ENCODE measurements around the gene ZEB2. TPM values are rescaled to one million over a fixed set of nuclear protein-coding genes. Genes with fewer than 3 reads are reported as not detected.

Gene ZEB2
- polyA plus RNA-seq, 2 of the 4 experiments (the other 2 are of a cell fraction): 4.2 to 7.0 TPM

DNA sequence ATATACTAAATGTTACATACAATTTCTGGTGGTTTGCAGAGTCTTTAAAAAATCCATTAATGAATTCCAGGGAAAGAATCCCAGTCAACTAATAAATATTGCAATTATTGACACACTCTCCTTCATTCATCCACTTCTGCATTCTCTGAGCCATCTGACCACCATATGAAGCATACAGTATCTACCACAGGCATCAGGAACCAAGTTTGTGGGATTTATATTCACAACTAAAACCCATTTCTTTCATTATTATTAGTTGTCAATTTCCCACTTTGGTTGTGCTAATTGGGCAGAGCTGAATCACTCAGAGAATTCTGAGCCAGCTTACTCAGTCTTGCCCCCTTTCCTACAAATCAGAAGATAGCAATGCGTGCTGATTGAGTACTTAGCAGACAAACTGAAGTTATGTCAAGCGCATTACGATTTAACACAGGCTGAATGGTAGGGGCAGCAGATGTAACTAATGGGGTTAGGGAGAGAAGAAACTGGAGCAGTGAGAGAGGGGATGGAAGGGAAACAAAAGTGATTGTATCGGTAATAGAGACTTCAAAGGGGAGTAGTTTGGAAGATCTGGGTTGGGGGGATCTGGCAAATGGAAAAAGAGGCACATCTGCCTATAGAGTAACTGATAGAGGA, 52.3 kb downstream of the ZEB2 start (continued):
- TF ChIP-seq, protein P1, sequence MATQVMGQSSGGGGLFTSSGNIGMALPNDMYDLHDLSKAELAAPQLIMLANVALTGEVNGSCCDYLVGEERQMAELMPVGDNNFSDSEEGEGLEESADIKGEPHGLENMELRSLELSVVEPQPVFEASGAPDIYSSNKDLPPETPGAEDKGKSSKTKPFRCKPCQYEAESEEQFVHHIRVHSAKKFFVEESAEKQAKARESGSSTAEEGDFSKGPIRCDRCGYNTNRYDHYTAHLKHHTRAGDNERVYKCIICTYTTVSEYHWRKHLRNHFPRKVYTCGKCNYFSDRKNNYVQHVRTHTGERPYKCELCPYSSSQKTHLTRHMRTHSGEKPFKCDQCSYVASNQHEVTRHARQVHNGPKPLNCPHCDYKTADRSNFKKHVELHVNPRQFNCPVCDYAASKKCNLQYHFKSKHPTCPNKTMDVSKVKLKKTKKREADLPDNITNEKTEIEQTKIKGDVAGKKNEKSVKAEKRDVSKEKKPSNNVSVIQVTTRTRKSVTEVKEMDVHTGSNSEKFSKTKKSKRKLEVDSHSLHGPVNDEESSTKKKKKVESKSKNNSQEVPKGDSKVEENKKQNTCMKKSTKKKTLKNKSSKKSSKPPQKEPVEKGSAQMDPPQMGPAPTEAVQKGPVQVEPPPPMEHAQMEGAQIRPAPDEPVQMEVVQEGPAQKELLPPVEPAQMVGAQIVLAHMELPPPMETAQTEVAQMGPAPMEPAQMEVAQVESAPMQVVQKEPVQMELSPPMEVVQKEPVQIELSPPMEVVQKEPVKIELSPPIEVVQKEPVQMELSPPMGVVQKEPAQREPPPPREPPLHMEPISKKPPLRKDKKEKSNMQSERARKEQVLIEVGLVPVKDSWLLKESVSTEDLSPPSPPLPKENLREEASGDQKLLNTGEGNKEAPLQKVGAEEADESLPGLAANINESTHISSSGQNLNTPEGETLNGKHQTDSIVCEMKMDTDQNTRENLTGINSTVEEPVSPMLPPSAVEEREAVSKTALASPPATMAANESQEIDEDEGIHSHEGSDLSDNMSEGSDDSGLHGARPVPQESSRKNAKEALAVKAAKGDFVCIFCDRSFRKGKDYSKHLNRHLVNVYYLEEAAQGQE (IDR thresholded peaks at IDR 0.05): no peak
- no peak for TF ChIP-seq NFE2L2 (conservative IDR thresholded peaks at IDR 0.05; ENCODE audit: low read length)

DNA sequence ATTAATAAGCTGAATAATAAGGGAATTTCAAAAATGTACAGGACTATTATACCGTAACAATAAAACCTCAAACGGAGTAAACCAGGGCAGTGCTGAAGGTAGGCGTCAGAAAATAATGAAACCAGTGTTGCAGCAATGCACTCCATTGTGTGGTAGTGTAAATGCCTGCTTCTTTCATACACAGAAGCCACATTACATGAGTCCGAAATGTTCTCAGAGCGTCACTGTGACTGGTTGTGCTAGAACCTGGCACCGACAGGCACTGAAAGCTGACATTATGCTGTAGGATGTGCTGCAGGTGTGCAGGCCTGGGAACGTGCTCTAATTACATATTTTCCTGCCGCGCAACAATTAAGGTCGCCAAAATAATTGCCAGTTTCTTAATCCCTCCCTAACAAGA, 53.3 kb downstream of the ZEB2 start:
- H3K27ac ChIP-seq: no peak overlapping the region
- WGBS (ENCODE audit: missing lambda C conversion rate): 92% methylated on average over 10 of the region's 10 CpGs
- ChIA-PET POLR2A (no interaction called here), CTCF (no interaction called here)
- H3K9me3 ChIP-seq: no peaks in the 10 kb centered on the region
- ATAC-seq (no peak), FAIRE-seq (no peak), DNase-seq (ENCODE audit: low read depth in 1 of 2, low spot score in 1 of 2) (no peak)
- TF ChIP-seq NPAS2 (CRISPR knock-in tag; IDR thresholded peaks at IDR 0.05; ENCODE audit: borderline replicate concordance) (no peak), ATOH8 (CRISPR knock-in tag; IDR thresholded peaks at IDR 0.05; ENCODE audit: low read depth) (no peak), POLR2AphosphoS2 (conservative IDR thresholded peaks at IDR 0.05; ENCODE audit: low read length) (no peak), ELK1 (IDR thresholded peaks at IDR 0.05; ENCODE audit: low read depth, low read length) (no peak), MAZ (IDR thresholded peaks at IDR 0.05; ENCODE audit: borderline replicate concordance, low read depth, low read length) (no peak), MYC (IDR thresholded peaks at IDR 0.05; ENCODE audit: borderline replicate concordance, low read length) (no peak), KDM1A (IDR thresholded peaks at IDR 0.05; ENCODE audit: low read depth) (no peak), BHLHE40 (IDR thresholded peaks at IDR 0.05; ENCODE audit: low read depth, low read length) (no peak), RARB (CRISPR knock-in tag; IDR thresholded peaks at IDR 0.05) (no peak), JUN (IDR thresholded peaks at IDR 0.05) (no peak), E2F6 (IDR thresholded peaks at IDR 0.05; ENCODE audit: borderline replicate concordance, low read depth) (no peak), EP300 (IDR thresholded peaks at IDR 0.05) (no peak)
- H3K4me1 ChIP-seq: peaks cover 26% of the 10 kb centered on the region
- no peak overlapping the region for H3K4me3 ChIP-seq
- no peak overlapping the region for H3K4me2 ChIP-seq

GRCh38 chr2:144465749-144466148, 54.2 kb downstream of the ZEB2 start:
- Histone ChIP-seq H3K27ac (no peak overlapping the region), H3K9me3 (no peaks in the 10 kb centered on the region), H3K4me1 (peaks cover 17% of the 10 kb centered on the region), H3K4me3 (no peak overlapping the region), H3K4me2 (no peak overlapping the region)
- ChIA-PET CTCF (no interaction called here), POLR2A (no interaction called here)
- WGBS (ENCODE audit: missing lambda C conversion rate): 93% methylated on average over 9 of the region's 9 CpGs
- no peak for TF ChIP-seq RAD21 (conservative IDR thresholded peaks at IDR 0.05 in 1 of 2, IDR thresholded peaks at IDR 0.05 in 1 of 2)
- TF ChIP-seq HOXB5 (CRISPR knock-in tag; IDR thresholded peaks at IDR 0.05): no peak
- TF ChIP-seq NPAS2 (CRISPR knock-in tag; IDR thresholded peaks at IDR 0.05; ENCODE audit: borderline replicate concordance): no peak
- no peak for TF ChIP-seq HEYL (CRISPR knock-in tag; IDR thresholded peaks at IDR 0.05)
- no peak for TF ChIP-seq HOXA7 (CRISPR knock-in tag; IDR thresholded peaks at IDR 0.05)
- no peak for ATAC-seq
- no peak for DNase-seq (ENCODE audit: low read depth in 1 of 2, low spot score in 1 of 2)
- no peak for FAIRE-seq
